Erythroblast (primary cell): Measurements from ENCODE around the gene SYTL2.
"Not testable (repeated sequence)": the region's sequence is repeated elsewhere in the genome, so short reads cannot be mapped to it uniquely, and the experiment has no call there.

Experiments
- DNase-seq, 2 experiments: peaks; one replicate each; lab custom pipeline; 2025; lab: John Stamatoyannopoulos, UW
- GATA1 ChIP-seq: IDR thresholded peaks from 2 replicates; pipeline ENCODE4 v1.6.1; 2011; ENCODE audit warnings: low read depth, mild to moderate bottlenecking, control low read depth, low read length, moderate library complexity
- POLR2A ChIP-seq: IDR thresholded peaks from 2 replicates; pipeline ENCODE4 v1.6.1; 2011; ENCODE audit warnings: mild to moderate bottlenecking, low read length

The SYTL2 gene

GRCh38 chr11:85656777-85657176, 154.2 kb downstream of the SYTL2 start:
- TF ChIP-seq POLR2A, result no peak
- TF ChIP-seq GATA1, result no peak
- DNase-seq, result no peak

- DNase-seq, result not testable (repeated sequence)
Observed at GRCh38 chr11:85654343-85654742, 156.6 kb downstream of the SYTL2 start.

- TF ChIP-seq GATA1 (no peak), POLR2A (no peak)
- DNase-seq, result no peak
Observed at GRCh38 chr11:85652786-85653447, 158.0 kb downstream of the SYTL2 start.

GRCh38 chr11:85651118-85651517, 159.8 kb downstream of the SYTL2 start:
- TF ChIP-seq POLR2A (no peak), GATA1 (no peak)
- no peak for DNase-seq

GRCh38 chr11:85647604-85648299, 163.2 kb downstream of the SYTL2 start, which contains the start of gene TMEM126A:
TSS of gene TMEM126A (plus strand) at chr11:85647967. CDS start at chr11:85650256, 2,289 bp downstream.
- peak; percentile 89 to 92 for DNase-seq
- peak; percentile 97 for TF ChIP-seq POLR2A
- TF ChIP-seq GATA1, result no peak

- DNase-seq, result no peak
- TF ChIP-seq GATA1 (no peak), POLR2A (no peak)
Observed at GRCh38 chr11:85647078-85647477, 163.9 kb downstream of the SYTL2 start.
